K562 (cell line): ENCODE results near the gene HNRNPH3. TPM values are rescaled to one million over a fixed set of nuclear protein-coding genes. Genes with fewer than 3 reads are reported as not detected.

ENCODE experiments used
- ATAC-seq: fragments of 200-7000 bp; cut with Tn5 transposase; 3 replicates; pipeline ENCODE4 v1.9.1; 2020; ENCODE audit warnings: moderate library complexity
- BruUV-seq: library from RNA; stranded (reverse); fragments of 400-500 nt; replicated peaks from 2 replicates; lab custom pipeline; 2021; lab: Mats Ljungman, UMichigan
- CTCF ChIA-PET: fragments of 300-600 bp; formaldehyde crosslinking; extraction: SDS; loops from one replicate; lab custom pipeline; 2021; ENCODE audit warnings: low intra/inter-chr PET ratio; lab: Yijun Ruan, JAX
- POLR2A ChIA-PET: fragments of 300-600, 350-650 bp; sonication (Branson Sonifier 250); formaldehyde crosslinking; extraction: SDS; loops from one replicate; lab custom pipeline; 2021; ENCODE audit warnings: antibody characterized with exemption, inconsistent platforms; lab: Yijun Ruan, JAX
- DNase-seq, 4 experiments: peaks; one replicate each; pipeline versions ENCODE4 v3.0.0 to v3.0.0-alpha.2; 2011 to 2018; ENCODE audit warnings: low spot score in 3 of 4, mixed read lengths in 3 of 4; ENCODE audit errors: extremely low read depth in 1 of 4
- FAIRE-seq: peaks from 2 replicates; lab custom pipeline; 2011; peaks lifted over from hg19 to GRCh38; lab: Jason Lieb, UNC
- H2AFZ ChIP-seq: 2 replicates; pipeline ENCODE4 v1.6.0; 2011; ENCODE audit warnings: low read depth, low read length, control low read depth, inconsistent platforms
- H3K27ac ChIP-seq: fragments of 200-600 bp; 3 replicates; pipeline ENCODE4 v1.8.0; 2011; ENCODE audit warnings: low read depth, mild to moderate bottlenecking, control low read depth, inconsistent platforms, low read length, moderate library complexity, mixed read lengths; ENCODE audit errors: extremely low read depth
- H3K27me3 ChIP-seq, 2 experiments: fragments of 300-600 bp in 1 of 2; 2 replicates in 1 of 2; 3 replicates in 1 of 2; pipeline versions ENCODE4 v1.6.0 to v1.8.0; 2011; ENCODE audit warnings: inconsistent platforms in 2 of 2, low read length in 2 of 2, mild to moderate bottlenecking in 1 of 2, mixed read lengths in 1 of 2, moderate library complexity in 1 of 2; ENCODE audit not compliant: control insufficient read depth in 2 of 2, insufficient read depth in 2 of 2
- H3K36me3 ChIP-seq: fragments of 300-600 bp; 3 replicates; pipeline ENCODE4 v1.8.0; 2011; ENCODE audit warnings: mild to moderate bottlenecking, low read length, inconsistent platforms; ENCODE audit not compliant: control insufficient read depth, insufficient read depth
- H3K4me1 ChIP-seq, 2 experiments: fragments of 200-600 bp in 1 of 2; replicated peaks in 1 of 2; 2 replicates in 1 of 2; 3 replicates in 1 of 2; pipeline versions ENCODE4 v1.5.1 to v1.8.0; 2011; ENCODE audit warnings: inconsistent platforms in 2 of 2, low read length in 2 of 2, mild to moderate bottlenecking in 1 of 2, mixed read lengths in 1 of 2, moderate library complexity in 1 of 2; ENCODE audit not compliant: control insufficient read depth in 2 of 2, insufficient read depth in 2 of 2
- H3K4me2 ChIP-seq: 2 replicates; pipeline ENCODE4 v1.6.1; 2011; ENCODE audit warnings: low read length, control low read depth, inconsistent platforms, mixed read lengths; ENCODE audit not compliant: insufficient read depth
- H3K4me3 ChIP-seq: fragments of 200-600 bp; sonication (generic), shearing (Covaris generic); 2 replicates; pipeline ENCODE4 v1.5.1; 2016; ENCODE audit warnings: control low read depth, inconsistent platforms
- H3K79me2 ChIP-seq: fragments of 200-600 bp; 3 replicates; pipeline ENCODE4 v1.8.0; 2011; ENCODE audit warnings: low read length, inconsistent platforms; ENCODE audit not compliant: control insufficient read depth, insufficient read depth
- H3K9ac ChIP-seq, 2 experiments: 2 replicates each; pipeline versions ENCODE4 v1.6.0 to v1.6.1; 2011; ENCODE audit warnings: low read depth in 2 of 2, low read length in 2 of 2, control low read depth in 1 of 2, inconsistent platforms in 1 of 2, mild to moderate bottlenecking in 1 of 2, mixed read lengths in 1 of 2; ENCODE audit not compliant: insufficient read depth in 1 of 2
- H3K9me1 ChIP-seq: one replicate; pipeline ENCODE4 v1.6.0; 2011; ENCODE audit warnings: inconsistent platforms, mild to moderate bottlenecking, low read length, moderate library complexity; ENCODE audit not compliant: control insufficient read depth, insufficient read depth
- H3K9me3 ChIP-seq: replicated peaks from 2 replicates; pipeline ENCODE4 v1.5.1; 2011; ENCODE audit warnings: low read depth, low read length, inconsistent platforms; ENCODE audit not compliant: control insufficient read depth, insufficient read depth
- H4K20me1 ChIP-seq: replicated peaks from 2 replicates; pipeline ENCODE4 v1.6.1; 2011; ENCODE audit warnings: low read length, inconsistent platforms, mixed read lengths; ENCODE audit not compliant: control insufficient read depth, insufficient read depth
- CEBPG ChIP-seq, 3 experiments: fragments of 200-800 bp in 1 of 3; sonication (Bioruptor generic) in 1 of 3; sonication (generic) in 1 of 3; formaldehyde crosslinking in 1 of 3; IDR thresholded peaks in 2 of 3; conservative IDR thresholded peaks in 1 of 3; 2 replicates each; pipeline versions ENCODE4 v1.6.1 to v1.8.0; 2016 to 2022; ENCODE audit warnings: missing compliant biosample characterization in 2 of 3, missing genetic modification characterization in 2 of 3, mild to moderate bottlenecking in 1 of 3, missing genetic modification reagents in 1 of 3
- L3MBTL2 ChIP-seq: fragments of 450-650 bp; IDR thresholded peaks from 2 replicates; pipeline ENCODE4 v1.6.1; 2016; ENCODE audit warnings: mild to moderate bottlenecking, moderate library complexity
- NUFIP1 ChIP-seq: fragments of 450-650 bp; IDR thresholded peaks from 2 replicates; pipeline ENCODE4 v1.6.1; 2018; ENCODE audit not compliant: partially characterized antibody
- PHF20 ChIP-seq: fragments of 450-650 bp; IDR thresholded peaks from 2 replicates; pipeline ENCODE4 v1.6.1; 2018; ENCODE audit not compliant: partially characterized antibody
- WGBS: fragments of 100-300 bp; shearing (Covaris generic); methylation state at CpG from one replicate; pipeline ENCODE4 v1.1.6; 2016; ENCODE audit warnings: low coverage, mixed read lengths; ENCODE audit not compliant: insufficient coverage; ENCODE audit errors: missing lambda C conversion rate; 5-methylcytosine and 5-hydroxymethylcytosine counted together
- in situ Hi-C: fragments of 300-500 bp; cut with MboI; formaldehyde crosslinking; loops from 4 replicates; pipeline ENCODE4 v1.15.0; 2018; ENCODE audit warnings: inconsistent platforms, mixed read lengths
- intact Hi-C: fragments of 100-400 bp; cut with micrococcal nuclease; formaldehyde crosslinking; loops from 2 replicates; pipeline ENCODE4 v1.14.2; 2022
- polyA plus RNA-seq, 8 experiments: library from polyadenylated mRNA; depleted of rRNA in 4 of 8; stranded (reverse) in 5 of 8; unstranded in 3 of 8; fragments of >200 nt; fragmentation: Nextera tagmentation in 2 of 8; fragmentation: Illumina TruSeq in 1 of 8; extraction: Ambion mirVana in 2 of 8; extraction: Trizol in 1 of 8; gene quantifications; 2 replicates each; pipeline versions ENCODE4 v1.2.1 to v1.2.3, GENCODE V29; 2011 to 2014; ENCODE audit warnings: inconsistent platforms in 1 of 8, missing spikeins in 1 of 8
- total RNA-seq, 7 experiments: library from RNA; depleted of rRNA in 6 of 7; stranded (reverse); fragments of >200 nt in 6 of 7; fragmentation: Illumina TruSeq in 2 of 7; extraction: Trizol in 2 of 7; gene quantifications; 2 replicates each; pipeline versions ENCODE4 v1.2.1 to v1.2.3, GENCODE V29; 2011 to 2021; ENCODE audit warnings: low replicate concordance in 1 of 7
- TF ChIP-seq, protein P1 (sequence below): fragments of 250-450 bp; sonication (Bioruptor Pico); IDR thresholded peaks from 2 replicates; pipeline ENCODE4 v1.5.0; 2022; ENCODE audit warnings: mild to moderate bottlenecking
- TF ChIP-seq, protein P2 (sequence below): IDR thresholded peaks from 3 replicates; pipeline ENCODE4 v1.6.1; 2011; ENCODE audit warnings: borderline replicate concordance, mild to moderate bottlenecking; ENCODE audit not compliant: insufficient read length, insufficient read depth
- TF ChIP-seq, protein P3 (sequence below): sonication (generic); formaldehyde crosslinking; IDR thresholded peaks from 2 replicates; pipeline ENCODE4 v1.8.0; 2022; ENCODE audit warnings: mild to moderate bottlenecking, missing genetic modification reagents

The HNRNPH3 gene
- total and polyA plus RNA-seq, 9 of the 15 experiments (the other 6 are each of a cell fraction or from before 2014, with no cell fraction given), result 52.8 to 562 (median 152) TPM

DNA sequence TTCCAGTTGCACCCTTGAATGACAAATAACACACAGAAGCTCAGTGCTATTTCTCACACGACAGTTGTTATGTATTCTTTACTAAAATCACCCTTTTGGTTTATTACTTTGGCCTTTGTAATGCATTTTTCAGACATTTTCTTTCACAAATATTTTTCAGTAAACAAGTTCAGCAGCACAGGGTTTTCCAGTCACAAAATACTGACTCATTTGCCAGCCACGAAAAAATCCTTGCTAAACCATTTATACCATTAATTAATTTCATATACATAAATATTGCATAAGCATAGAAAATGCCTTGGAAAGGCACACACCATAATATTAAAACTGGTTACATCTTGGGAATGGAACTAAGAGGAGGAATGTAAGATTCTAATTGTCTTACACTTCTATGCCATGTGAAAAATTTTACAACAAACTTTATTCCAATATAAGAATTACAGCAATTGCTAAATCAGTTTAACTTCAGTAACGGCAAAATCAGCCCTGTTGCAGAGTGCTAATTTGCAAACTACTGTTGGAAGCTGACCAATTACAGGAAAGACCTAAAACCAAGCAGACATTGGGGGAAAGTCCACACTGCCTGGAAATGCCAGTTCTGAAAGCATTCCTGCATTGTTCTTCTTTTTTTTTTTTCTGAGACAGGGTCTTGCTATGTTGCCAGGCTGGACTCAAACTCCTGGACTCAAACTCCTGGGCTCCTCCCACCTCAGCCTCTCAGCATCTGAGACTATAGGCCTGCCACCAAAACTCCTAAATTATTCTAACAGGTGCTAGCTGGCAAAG, 32.4 kb downstream of the HNRNPH3 start:
- FAIRE-seq, result no peak

More for the DNA sequence above, 32.4 kb downstream of the HNRNPH3 start:
- CTCF ChIA-PET, result interaction anchor here (0.6 kb wide), 1 partner anchor 27 kb away, joined by 3 read pairs; no protein-coding TSS in a partner anchor
- no peak overlapping the region for H2AFZ ChIP-seq
- H3K4me3 ChIP-seq, result no peak overlapping the region
- intact Hi-C loops, result no loop called here
- no peak overlapping the region for H3K4me2 ChIP-seq
- H3K9me3 ChIP-seq, result no peaks in the 10 kb centered on the region
- H3K27ac ChIP-seq, result no peak overlapping the region
- H3K27me3 ChIP-seq, result no peaks in the 10 kb centered on the region
- TF ChIP-seq NUFIP1 (no peak), PHF20 (no peak), L3MBTL2 (no peak), CEBPG (CRISPR knock-in tag; IDR thresholded peaks at IDR 0.05) (no peak), CEBPG (tag; conservative IDR thresholded peaks at IDR 0.05 in 1 of 2, IDR thresholded peaks at IDR 0.05 in 1 of 2) (0 out of 4 replicates have a peak, but pooled peaks of 1 of the 2 experiments have one; percentile 5)
- TF ChIP-seq, protein P1, sequence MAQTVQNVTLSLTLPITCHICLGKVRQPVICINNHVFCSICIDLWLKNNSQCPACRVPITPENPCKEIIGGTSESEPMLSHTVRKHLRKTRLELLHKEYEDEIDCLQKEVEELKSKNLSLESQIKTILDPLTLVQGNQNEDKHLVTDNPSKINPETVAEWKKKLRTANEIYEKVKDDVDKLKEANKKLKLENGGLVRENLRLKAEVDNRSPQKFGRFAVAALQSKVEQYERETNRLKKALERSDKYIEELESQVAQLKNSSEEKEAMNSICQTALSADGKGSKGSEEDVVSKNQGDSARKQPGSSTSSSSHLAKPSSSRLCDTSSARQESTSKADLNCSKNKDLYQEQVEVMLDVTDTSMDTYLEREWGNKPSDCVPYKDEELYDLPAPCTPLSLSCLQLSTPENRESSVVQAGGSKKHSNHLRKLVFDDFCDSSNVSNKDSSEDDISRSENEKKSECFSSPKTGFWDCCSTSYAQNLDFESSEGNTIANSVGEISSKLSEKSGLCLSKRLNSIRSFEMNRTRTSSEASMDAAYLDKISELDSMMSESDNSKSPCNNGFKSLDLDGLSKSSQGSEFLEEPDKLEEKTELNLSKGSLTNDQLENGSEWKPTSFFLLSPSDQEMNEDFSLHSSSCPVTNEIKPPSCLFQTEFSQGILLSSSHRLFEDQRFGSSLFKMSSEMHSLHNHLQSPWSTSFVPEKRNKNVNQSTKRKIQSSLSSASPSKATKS, result no peak
- TF ChIP-seq, protein P2, sequence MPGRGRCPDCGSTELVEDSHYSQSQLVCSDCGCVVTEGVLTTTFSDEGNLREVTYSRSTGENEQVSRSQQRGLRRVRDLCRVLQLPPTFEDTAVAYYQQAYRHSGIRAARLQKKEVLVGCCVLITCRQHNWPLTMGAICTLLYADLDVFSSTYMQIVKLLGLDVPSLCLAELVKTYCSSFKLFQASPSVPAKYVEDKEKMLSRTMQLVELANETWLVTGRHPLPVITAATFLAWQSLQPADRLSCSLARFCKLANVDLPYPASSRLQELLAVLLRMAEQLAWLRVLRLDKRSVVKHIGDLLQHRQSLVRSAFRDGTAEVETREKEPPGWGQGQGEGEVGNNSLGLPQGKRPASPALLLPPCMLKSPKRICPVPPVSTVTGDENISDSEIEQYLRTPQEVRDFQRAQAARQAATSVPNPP, result no peak
- TF ChIP-seq, protein P3, sequence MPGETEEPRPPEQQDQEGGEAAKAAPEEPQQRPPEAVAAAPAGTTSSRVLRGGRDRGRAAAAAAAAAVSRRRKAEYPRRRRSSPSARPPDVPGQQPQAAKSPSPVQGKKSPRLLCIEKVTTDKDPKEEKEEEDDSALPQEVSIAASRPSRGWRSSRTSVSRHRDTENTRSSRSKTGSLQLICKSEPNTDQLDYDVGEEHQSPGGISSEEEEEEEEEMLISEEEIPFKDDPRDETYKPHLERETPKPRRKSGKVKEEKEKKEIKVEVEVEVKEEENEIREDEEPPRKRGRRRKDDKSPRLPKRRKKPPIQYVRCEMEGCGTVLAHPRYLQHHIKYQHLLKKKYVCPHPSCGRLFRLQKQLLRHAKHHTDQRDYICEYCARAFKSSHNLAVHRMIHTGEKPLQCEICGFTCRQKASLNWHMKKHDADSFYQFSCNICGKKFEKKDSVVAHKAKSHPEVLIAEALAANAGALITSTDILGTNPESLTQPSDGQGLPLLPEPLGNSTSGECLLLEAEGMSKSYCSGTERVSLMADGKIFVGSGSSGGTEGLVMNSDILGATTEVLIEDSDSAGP (CRISPR knock-in tag), result no peak
- TF ChIP-seq, all 486 proteins: peak for 1
- H3K79me2 ChIP-seq, result no peaks in the 10 kb centered on the region
- whole genome bisulfite sequencing, result 49% methylated on average over 3 of the region's 3 CpGs
- no peaks in the 10 kb centered on the region for H4K20me1 ChIP-seq
- peaks cover 34% of the 10 kb centered on the region for H3K36me3 ChIP-seq
- no TSS peak for BruUV-seq
- DNase-seq (no peak), ATAC-seq (no peak; the same call in 2 of the 3 replicates)
- H3K9me1 ChIP-seq, result no peaks in the 10 kb centered on the region
- H3K9ac ChIP-seq, result no peak overlapping the region
- H3K4me1 ChIP-seq, result no peaks in the 10 kb centered on the region
- POLR2A ChIA-PET, result interaction anchor here (1.0 kb wide), 1 partner anchor 12 kb away, joined by 3 read pairs; no protein-coding TSS in a partner anchor
- in situ Hi-C loops, result no loop called here
